OCI-LY7 (cell line): ENCODE measurements around the gene RAB1B.

Experiments used
- CTCF ChIP-seq: fragments of 200-600 bp; sonication (generic); conservative IDR thresholded peaks from 2 replicates; pipeline ENCODE4 v1.5.1; 2014; ENCODE audit warnings: mild to moderate bottlenecking, antibody characterized with exemption, low read length, moderate library complexity, mixed read lengths
- EZH2phosphoT487 ChIP-seq: fragments of 200-600 bp; sonication (generic); IDR thresholded peaks from 2 replicates; pipeline ENCODE4 v1.6.1; 2018; ENCODE audit warnings: low read depth, borderline replicate concordance, mild to moderate bottlenecking, mixed run types, antibody characterized with exemption, low read length, moderate library complexity, mixed read lengths

- no peak for TF ChIP-seq CTCF
- no peak for TF ChIP-seq EZH2phosphoT487
These were observed 9.3 kb downstream of the RAB1B start, which contains the start of gene CNIH2 for GRCh38 chr11:66277471-66278362.
